Activated CD8-positive, alpha-beta memory T cell treated with anti-CD3 and anti-CD28 coated beads, Interleukin-2, amount 50 U/mL, for 4 hours (primary cell): ENCODE data around the gene CDAN1.
"Not testable (repeated sequence)": the region's sequence is repeated elsewhere in the genome, so short reads cannot be mapped to it uniquely, and the experiment has no call there.

Source experiments
- DNase-seq: peaks from one replicate; pipeline ENCODE4 v3.0.0-alpha.2; 2020

Gene CDAN1

GRCh38 chr15:42736793-42737528, at the start of gene CDAN1:
TSS of gene CDAN1 (minus strand) at chr15:42737128. CDS start at chr15:42737102, 26 bp downstream.
- DNase-seq = peak; percentile 93

GRCh38 chr15:42785569-42785968, 48.6 kb upstream of the CDAN1 start:
- no peak for DNase-seq

GRCh38 chr15:42784705-42785104, 47.8 kb upstream of the CDAN1 start:
- DNase-seq = no peak

- DNase-seq = no peak
These were observed 45.8 kb upstream of the CDAN1 start for GRCh38 chr15:42782716-42783115.

GRCh38 chr15:42775416-42775815, 38.5 kb upstream of the CDAN1 start:
- DNase-seq = no peak

GRCh38 chr15:42772901-42773300, 36.0 kb upstream of the CDAN1 start:
- no peak for DNase-seq

GRCh38 chr15:42772144-42772543, 35.2 kb upstream of the CDAN1 start:
- no peak for DNase-seq

- not testable (repeated sequence) for DNase-seq
These were observed 29.2 kb upstream of the CDAN1 start for GRCh38 chr15:42766109-42766508.

GRCh38 chr15:42764154-42764731, 27.3 kb upstream of the CDAN1 start:
- DNase-seq = not testable (repeated sequence)

- DNase-seq = not testable (repeated sequence)
These were observed 24.9 kb upstream of the CDAN1 start for GRCh38 chr15:42761813-42762212.

- DNase-seq = no peak
These were observed 23.8 kb upstream of the CDAN1 start for GRCh38 chr15:42760759-42761158.

GRCh38 chr15:42759093-42759492, 22.2 kb upstream of the CDAN1 start:
- DNase-seq = no peak

GRCh38 chr15:42750306-42750705, 13.4 kb upstream of the CDAN1 start:
- DNase-seq = no peak

- no peak for DNase-seq
These were observed 12.3 kb upstream of the CDAN1 start for GRCh38 chr15:42749266-42749665.

GRCh38 chr15:42744195-42744594, 7.3 kb upstream of the CDAN1 start:
- no peak for DNase-seq

GRCh38 chr15:42742149-42742548, 5.2 kb upstream of the CDAN1 start:
- DNase-seq = no peak

GRCh38 chr15:42741710-42742109, 4.8 kb upstream of the CDAN1 start:
- DNase-seq = no peak

GRCh38 chr15:42737529-42738328, 801 bp upstream of the CDAN1 start:
- DNase-seq = no peak

- DNase-seq = no peak
These were observed 643 bp downstream of the CDAN1 start for GRCh38 chr15:42736178-42736792.

- DNase-seq = no peak
These were observed 1.4 kb downstream of the CDAN1 start for GRCh38 chr15:42735382-42736165.

- DNase-seq = no peak
These were observed 2.8 kb downstream of the CDAN1 start for GRCh38 chr15:42734076-42734672.

- no peak for DNase-seq
These were observed 3.9 kb downstream of the CDAN1 start for GRCh38 chr15:42733027-42733426.
